Mucosa of descending colon (tissue), 3 donors: ENCODE data around the gene PES1. TPM values are rescaled to one million over a fixed set of nuclear protein-coding genes. Genes with fewer than 3 reads are reported as not detected.
A peak's percentile ranks its signal among the peaks of the same experiment; 100 is the strongest.

Source experiments
- ATAC-seq: fragments of 200-7000 bp; cut with Tn5 transposase; one replicate; pipeline ENCODE4 v1.9.1; 2020; ENCODE audit warnings: mild to moderate bottlenecking, moderate library complexity
- DNase-seq, 3 donors: peaks; one replicate each; pipeline ENCODE4 v3.0.0-alpha.2; 2020
- H3K36me3 ChIP-seq: fragments of 200-600 bp; one replicate; pipeline ENCODE4 v1.8.0; 2021; ENCODE audit warnings: low read depth, mild to moderate bottlenecking
- H3K4me1 ChIP-seq: fragments of 200-600 bp; one replicate; pipeline ENCODE4 v1.8.0; 2021; ENCODE audit warnings: low read depth, mild to moderate bottlenecking
- H3K4me3 ChIP-seq: fragments of 200-600 bp; one replicate; pipeline ENCODE4 v1.8.0; 2021; ENCODE audit warnings: mild to moderate bottlenecking
- H3K9me3 ChIP-seq: fragments of 200-600 bp; one replicate; pipeline ENCODE4 v1.8.0; 2021; ENCODE audit warnings: mild to moderate bottlenecking
- CTCF ChIP-seq: fragments of 200-600 bp; IDR thresholded peaks from one replicate; pipeline ENCODE4 v1.8.0; 2022; ENCODE audit warnings: antibody characterized with exemption, mild to moderate bottlenecking
- intact Hi-C, 2 donors: fragments of 100-400 bp; cut with DNase I in 1 of 2; cut with micrococcal nuclease in 1 of 2; formaldehyde crosslinking; loops; one replicate each; pipeline versions ENCODE4 v1.11.0 to v1.11.1; 2022; cut with DNase I, micrococcal nuclease
- total RNA-seq, 3 donors: library from RNA; stranded (reverse); fragmentation: NEBNext Ultra II Directional in 2 of 3; extraction: Animal tissue kit (Norgen Biotek cat#: 25700) in 2 of 3; gene quantifications; one replicate each; pipeline versions ENCODE4 v1.2.1 to v1.2.4, GENCODE V29; 2021 to 2023
- donor health status: DM: no; HTN: no; CAD: no; lungs with moderate emphysema.
- donor health status: DM: no; HTN: no; CAD: no.
- donor health status: DM: no; HTN: yes; CAD: no.

Gene PES1
- total RNA-seq, 3 donors from 2014 or later: 46.2 to 54.3 (median 48.5) TPM

GRCh38 chr22:30612789-30613188, 21.1 kb upstream of the PES1 start:
- no peak for ATAC-seq
- no peak for TF ChIP-seq CTCF

GRCh38 chr22:30611197-30611596, 19.5 kb upstream of the PES1 start:
- Histone ChIP-seq H3K9me3 (no peaks in the 10 kb centered on the region), H3K36me3 (no peaks in the 10 kb centered on the region)
- no peak for ATAC-seq

More at GRCh38 chr22:30612789-30613188, 21.1 kb upstream of the PES1 start:
- no peaks in the 10 kb centered on the region for H3K36me3 ChIP-seq
- intact Hi-C loops: no loop called here
- H3K9me3 ChIP-seq: no peaks in the 10 kb centered on the region
- H3K4me1 ChIP-seq: peaks cover 22% of the 10 kb centered on the region
- DNase-seq: no peak
- no peak overlapping the region for H3K4me3 ChIP-seq

GRCh38 chr22:30610299-30610698, 18.6 kb upstream of the PES1 start:
- intact Hi-C loops: no loop called here
- H3K9me3 ChIP-seq: no peaks in the 10 kb centered on the region
- H3K4me3 ChIP-seq: no peak overlapping the region
- H3K36me3 ChIP-seq: no peaks in the 10 kb centered on the region
- ATAC-seq (no peak), DNase-seq (no peak)
- peaks cover 36% of the 10 kb centered on the region for H3K4me1 ChIP-seq
- TF ChIP-seq CTCF: no peak

More at GRCh38 chr22:30611197-30611596, 19.5 kb upstream of the PES1 start:
- intact Hi-C loops: no loop called here
- H3K4me3 ChIP-seq: no peak overlapping the region
- no peak for TF ChIP-seq CTCF
- H3K4me1 ChIP-seq: peaks cover 30% of the 10 kb centered on the region
- no peak for DNase-seq

GRCh38 chr22:30609260-30610185, 17.8 kb upstream of the PES1 start:
- ATAC-seq (peak; percentile 82), DNase-seq (peak; percentile 64 to 79 (median 70))
- Histone ChIP-seq H3K4me1 (peaks cover 38% of the 10 kb centered on the region), H3K9me3 (no peaks in the 10 kb centered on the region), H3K4me3 (no peak overlapping the region), H3K36me3 (no peaks in the 10 kb centered on the region)
- intact Hi-C loops: no loop called here
- TF ChIP-seq CTCF: no peak

- Histone ChIP-seq H3K36me3 (no peaks in the 10 kb centered on the region), H3K9me3 (no peaks in the 10 kb centered on the region), H3K4me3 (no peak overlapping the region), H3K4me1 (peaks cover 50% of the 10 kb centered on the region)
- no peak for TF ChIP-seq CTCF
- intact Hi-C loops: no loop called here
- no peak for ATAC-seq
- DNase-seq: no peak
These were observed 16.2 kb upstream of the PES1 start for GRCh38 chr22:30607939-30608338.
